ENCODE data around the gene ADAM12.

Gene ADAM12

GRCh38 chr10:126429275-126429674 is 41.0 kb upstream of the ADAM12 start:
- H3K4me2 ChIP-seq (ENCODE audit: low read length), result no peak overlapping the region
- H3K36me3 ChIP-seq (ENCODE audit: control insufficient read depth, low read length), result no peaks in the 10 kb centered on the region
- no peaks in the 10 kb centered on the region for H4K20me1 ChIP-seq (ENCODE audit: control insufficient read depth, insufficient read depth, low read depth, low read length)
- H3F3A ChIP-seq (ENCODE audit: control insufficient read depth, insufficient read depth), result no peaks in the 10 kb centered on the region
- no peak overlapping the region for H3K4me3 ChIP-seq (ENCODE audit: low read length)
- no peaks in the 10 kb centered on the region for H3K79me2 ChIP-seq (ENCODE audit: control insufficient read depth, low read length)
- TF ChIP-seq CTCF (IDR thresholded peaks at IDR 0.05; ENCODE audit: low read depth, low read length, poor library complexity, severe bottlenecking), result no peak
- TF ChIP-seq EZH2phosphoT487 (IDR thresholded peaks at IDR 0.05; ENCODE audit: borderline replicate concordance, low read length), result no peak
- no peaks in the 10 kb centered on the region for H3K27me3 ChIP-seq (ENCODE audit: control insufficient read depth, low read length)
- no peaks in the 10 kb centered on the region for H3K9me2 ChIP-seq (replicated peaks; ENCODE audit: control insufficient read depth, low read length)
- no peaks in the 10 kb centered on the region for H3K4me1 ChIP-seq (ENCODE audit: control insufficient read depth, low read length)
- H3K9me3 ChIP-seq (ENCODE audit: control insufficient read depth, insufficient read depth, low read length), result no peaks in the 10 kb centered on the region
- no peak overlapping the region for H3K27ac ChIP-seq (ENCODE audit: low read depth, low read length)

- no peaks in the 10 kb centered on the region for H3K36me3 ChIP-seq (ENCODE audit: control insufficient read depth, low read length)
- H3K27ac ChIP-seq (ENCODE audit: low read depth, low read length), result no peak overlapping the region
- TF ChIP-seq CTCF (IDR thresholded peaks at IDR 0.05; ENCODE audit: low read depth, low read length, poor library complexity, severe bottlenecking) (no peak), EZH2phosphoT487 (IDR thresholded peaks at IDR 0.05; ENCODE audit: borderline replicate concordance, low read length) (no peak)
- no peaks in the 10 kb centered on the region for H3K9me3 ChIP-seq (ENCODE audit: control insufficient read depth, insufficient read depth, low read length)
- H3K4me1 ChIP-seq (ENCODE audit: control insufficient read depth, low read length), result no peaks in the 10 kb centered on the region
- H3K9me2 ChIP-seq (replicated peaks; ENCODE audit: control insufficient read depth, low read length), result no peaks in the 10 kb centered on the region
- no peak overlapping the region for H3K4me3 ChIP-seq (ENCODE audit: low read length)
- no peaks in the 10 kb centered on the region for H4K20me1 ChIP-seq (ENCODE audit: control insufficient read depth, insufficient read depth, low read depth, low read length)
- H3F3A ChIP-seq (ENCODE audit: control insufficient read depth, insufficient read depth), result no peaks in the 10 kb centered on the region
- H3K27me3 ChIP-seq (ENCODE audit: control insufficient read depth, low read length), result no peaks in the 10 kb centered on the region
- H3K79me2 ChIP-seq (ENCODE audit: control insufficient read depth, low read length), result no peaks in the 10 kb centered on the region
- no peak overlapping the region for H3K4me2 ChIP-seq (ENCODE audit: low read length)
These were observed 37.3 kb upstream of the ADAM12 start for GRCh38 chr10:126425489-126426065.

GRCh38 chr10:126425032-126425431 is 36.8 kb upstream of the ADAM12 start:
- Histone ChIP-seq H3K27me3 (ENCODE audit: control insufficient read depth, low read length) (no peaks in the 10 kb centered on the region), H3K4me2 (ENCODE audit: low read length) (no peak overlapping the region), H3K9me3 (ENCODE audit: control insufficient read depth, insufficient read depth, low read length) (no peaks in the 10 kb centered on the region), H4K20me1 (ENCODE audit: control insufficient read depth, insufficient read depth, low read depth, low read length) (no peaks in the 10 kb centered on the region), H3K36me3 (ENCODE audit: control insufficient read depth, low read length) (no peaks in the 10 kb centered on the region), H3F3A (ENCODE audit: control insufficient read depth, insufficient read depth) (no peaks in the 10 kb centered on the region), H3K4me1 (ENCODE audit: control insufficient read depth, low read length) (no peaks in the 10 kb centered on the region), H3K9me2 (replicated peaks; ENCODE audit: control insufficient read depth, low read length) (no peaks in the 10 kb centered on the region), H3K27ac (ENCODE audit: low read depth, low read length) (no peak overlapping the region), H3K79me2 (ENCODE audit: control insufficient read depth, low read length) (no peaks in the 10 kb centered on the region), H3K4me3 (ENCODE audit: low read length) (no peak overlapping the region)
- no peak for TF ChIP-seq CTCF (IDR thresholded peaks at IDR 0.05; ENCODE audit: low read depth, low read length, poor library complexity, severe bottlenecking)
- no peak for TF ChIP-seq EZH2phosphoT487 (IDR thresholded peaks at IDR 0.05; ENCODE audit: borderline replicate concordance, low read length)

Measured in DOHH2 (cell line).